Measurements from ENCODE around the gene CST9. TPM values are rescaled to one million over a fixed set of nuclear protein-coding genes. Genes with fewer than 3 reads are reported as not detected.

CST9 gene
- polyA plus RNA-seq, 1 donor (not counting 4 experiments of a cell fraction or from before 2014, with no cell fraction given): not detected

GRCh38 chr20:23654000-23654399 is 48.3 kb upstream of the CST9 start:
- no peak for DNase-seq (ENCODE audit: low read depth, low spot score)
- Histone ChIP-seq H3K4me1 (ENCODE audit: control insufficient read depth, extremely low read depth, insufficient read depth, low read length) (peaks cover 8% of the 10 kb centered on the region), H3K4me3 (ENCODE audit: control insufficient read depth in 2 of 3, extremely low read depth in 1 of 3, insufficient read depth in 2 of 3, low read depth in 1 of 3, low read length in 3 of 3) (no peak overlapping the region), H3K4me2 (ENCODE audit: control insufficient read depth, extremely low read depth, insufficient read depth, low read depth, low read length) (no peak overlapping the region), H3K27ac (ENCODE audit: control insufficient read depth, insufficient read depth, low read length) (no peak overlapping the region), H3K9ac (ENCODE audit: control insufficient read depth, extremely low read depth, insufficient read depth, low read length) (no peak overlapping the region), H2AFZ (ENCODE audit: control insufficient read depth, low read length) (no peak overlapping the region), H3K36me3 (ENCODE audit: control insufficient read depth in 2 of 2, extremely low read depth in 1 of 2, insufficient read depth in 2 of 2, low read length in 2 of 2) (no peaks in the 10 kb centered on the region), H3K9me1 (ENCODE audit: control insufficient read depth, extremely low read depth, insufficient read depth, low read length) (no peaks in the 10 kb centered on the region), H3K79me2 (ENCODE audit: control insufficient read depth, insufficient read depth, low read length) (no peaks in the 10 kb centered on the region), H3K27me3 (ENCODE audit: control insufficient read depth, extremely low read depth, insufficient read depth, low read length) (no peaks in the 10 kb centered on the region), H4K20me1 (ENCODE audit: control insufficient read depth, extremely low read depth, insufficient read depth, low read length) (no peaks in the 10 kb centered on the region), H3K9me3 (ENCODE audit: control insufficient read depth, low read depth, low read length) (no peaks in the 10 kb centered on the region)
- TF ChIP-seq EZH2 (IDR thresholded peaks at IDR 0.05; ENCODE audit: low read length) (no peak), CTCF (optimal IDR thresholded peaks at IDR 0.05 in 1 of 3, IDR thresholded peaks at IDR 0.05 in 1 of 3, conservative IDR thresholded peaks at IDR 0.05 in 1 of 3; ENCODE audit: extremely low read depth in 1 of 3, insufficient read depth in 2 of 3, low read length in 3 of 3) (no peak)
- dilution Hi-C loops (cut with MboI; ENCODE audit: extremely low pct_ligation_motif_present, low sequenced_read_pairs): no loop called here
- peak; percentile 17 for FAIRE-seq

- H3K4me1 ChIP-seq (ENCODE audit: control insufficient read depth, extremely low read depth, insufficient read depth, low read length): peaks cover 8% of the 10 kb centered on the region
- no peak overlapping the region for H3K9ac ChIP-seq (ENCODE audit: control insufficient read depth, extremely low read depth, insufficient read depth, low read length)
- H3K9me1 ChIP-seq (ENCODE audit: control insufficient read depth, extremely low read depth, insufficient read depth, low read length): no peaks in the 10 kb centered on the region
- no peak overlapping the region for H3K4me2 ChIP-seq (ENCODE audit: control insufficient read depth, extremely low read depth, insufficient read depth, low read depth, low read length)
- H4K20me1 ChIP-seq (ENCODE audit: control insufficient read depth, extremely low read depth, insufficient read depth, low read length): no peaks in the 10 kb centered on the region
- H3K79me2 ChIP-seq (ENCODE audit: control insufficient read depth, insufficient read depth, low read length): no peaks in the 10 kb centered on the region
- no peak overlapping the region for H3K27ac ChIP-seq (ENCODE audit: control insufficient read depth, insufficient read depth, low read length)
- no peaks in the 10 kb centered on the region for H3K27me3 ChIP-seq (ENCODE audit: control insufficient read depth, extremely low read depth, insufficient read depth, low read length)
- no peak overlapping the region for H2AFZ ChIP-seq (ENCODE audit: control insufficient read depth, low read length)
- dilution Hi-C loops (cut with MboI; ENCODE audit: extremely low pct_ligation_motif_present, low sequenced_read_pairs): no loop called here
- DNase-seq (ENCODE audit: low read depth, low spot score) (no peak), FAIRE-seq (no peak)
- TF ChIP-seq CTCF (optimal IDR thresholded peaks at IDR 0.05 in 1 of 3, IDR thresholded peaks at IDR 0.05 in 1 of 3, conservative IDR thresholded peaks at IDR 0.05 in 1 of 3; ENCODE audit: extremely low read depth in 1 of 3, insufficient read depth in 2 of 3, low read length in 3 of 3) (no peak), EZH2 (IDR thresholded peaks at IDR 0.05; ENCODE audit: low read length) (no peak)
- no peak overlapping the region for H3K4me3 ChIP-seq (ENCODE audit: control insufficient read depth in 2 of 3, extremely low read depth in 1 of 3, insufficient read depth in 2 of 3, low read depth in 1 of 3, low read length in 3 of 3)
- no peaks in the 10 kb centered on the region for H3K9me3 ChIP-seq (ENCODE audit: control insufficient read depth, low read depth, low read length)
- no peaks in the 10 kb centered on the region for H3K36me3 ChIP-seq (ENCODE audit: control insufficient read depth in 2 of 2, extremely low read depth in 1 of 2, insufficient read depth in 2 of 2, low read length in 2 of 2)
Observed at GRCh38 chr20:23653400-23653938, 47.8 kb upstream of the CST9 start.
